Epithelial cell of prostate (primary cell): ENCODE results near the gene HIVEP1.
"Not testable (repeated sequence)": the region's sequence is repeated elsewhere in the genome, so short reads cannot be mapped to it uniquely, and the experiment has no call there.

Experiments
- DNase-seq: peaks from one replicate; pipeline ENCODE4 v3.0.0-alpha.2; 2011; ENCODE audit warnings: low read depth, low spot score
- H3K27ac ChIP-seq: fragments of 450-650 bp; 2 replicates; pipeline ENCODE4 v1.5.1; 2017; ENCODE audit warnings: mild to moderate bottlenecking

Gene HIVEP1

DNA sequence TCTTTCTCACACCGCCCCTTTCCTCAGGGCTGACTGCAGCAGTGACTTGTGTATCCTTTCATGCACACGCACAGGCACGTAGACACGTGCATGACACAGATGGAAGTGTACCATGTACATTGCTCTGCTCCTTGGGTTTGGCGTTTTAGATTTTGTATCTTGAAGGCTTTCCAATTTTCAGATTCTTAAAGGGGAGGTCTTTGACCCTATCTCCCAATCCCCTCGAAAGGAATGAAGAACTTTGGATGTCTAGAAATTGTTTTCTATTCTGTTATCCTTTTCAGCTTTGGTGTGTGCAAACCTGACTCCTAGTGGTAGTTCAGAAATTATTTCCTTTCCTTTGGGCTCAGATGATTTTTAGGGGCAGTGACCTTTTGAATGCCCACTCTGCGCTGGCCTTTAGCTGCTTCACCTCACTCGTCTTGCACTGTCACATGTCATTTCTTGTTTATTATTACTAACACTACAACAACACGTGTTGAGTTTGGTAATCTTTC is 63.0 kb downstream of the HIVEP1 start:
- DNase-seq, result peak; percentile 12
- no peak overlapping the region for H3K27ac ChIP-seq

GRCh38 chr6:12077021-12077710 is 65.1 kb downstream of the HIVEP1 start:
- DNase-seq, result no peak
- H3K27ac ChIP-seq, result no peak overlapping the region

GRCh38 chr6:12078014-12078413 is 65.9 kb downstream of the HIVEP1 start:
- DNase-seq, result no peak
- no peak overlapping the region for H3K27ac ChIP-seq

DNA sequence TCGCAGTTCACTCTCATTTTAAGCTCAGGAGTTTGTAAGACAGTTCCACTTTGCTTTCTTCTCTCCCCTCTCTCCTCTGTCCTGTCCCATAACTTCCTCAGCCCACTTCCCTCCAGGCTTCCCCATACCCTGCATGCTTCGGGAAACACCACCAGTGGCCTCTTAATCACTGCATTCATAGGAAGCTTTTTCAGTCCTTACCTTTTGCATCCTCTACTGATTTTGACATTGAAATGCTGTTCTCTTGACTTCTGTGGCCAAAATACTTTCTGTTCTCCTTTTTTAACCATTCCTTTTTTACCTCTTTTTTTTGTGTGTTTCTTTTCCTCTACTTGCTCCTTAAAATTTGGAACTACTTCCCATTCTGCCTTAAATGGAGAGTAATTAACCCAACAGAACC is 69.7 kb downstream of the HIVEP1 start:
- DNase-seq, result no peak
- no peak overlapping the region for H3K27ac ChIP-seq

DNA sequence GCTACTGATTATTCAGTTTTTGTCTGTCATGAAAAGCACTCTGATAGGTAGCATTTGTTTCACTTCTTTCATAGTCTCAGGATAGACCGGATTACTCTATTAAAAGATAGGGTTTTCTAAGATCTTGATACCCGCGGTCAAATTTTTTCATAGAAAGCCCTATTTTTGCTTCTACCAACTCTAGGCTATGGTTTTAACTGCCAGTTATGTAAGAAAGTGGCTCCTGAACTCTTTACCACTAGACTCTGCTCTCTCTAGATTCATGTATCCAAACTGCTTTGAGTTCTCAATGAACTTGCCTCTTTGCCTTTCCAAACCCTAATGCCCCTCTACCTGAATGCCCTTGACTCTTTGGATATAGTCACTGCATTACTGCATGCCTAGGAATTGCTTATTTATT is 70.3 kb downstream of the HIVEP1 start:
- no peak overlapping the region for H3K27ac ChIP-seq
- no peak for DNase-seq

DNA sequence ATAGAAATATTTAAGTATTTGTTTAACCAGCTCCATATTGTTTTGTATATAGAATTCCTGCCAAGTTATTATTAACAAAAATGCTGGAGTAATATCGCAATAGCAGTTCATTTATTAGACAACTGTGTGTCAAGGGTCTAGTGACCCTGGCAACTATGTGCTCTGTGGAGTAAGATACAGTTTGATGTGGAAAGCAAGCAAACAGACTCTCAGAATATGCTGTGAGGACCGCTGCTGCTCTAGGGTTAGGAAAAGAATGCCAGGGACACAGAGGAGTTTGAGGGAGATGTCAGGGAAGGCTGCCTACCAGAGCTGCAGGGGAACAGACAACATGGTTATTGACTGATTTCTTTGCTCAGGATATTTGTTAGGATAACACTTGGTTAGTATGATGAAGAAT is 71.2 kb downstream of the HIVEP1 start:
- DNase-seq, result no peak
- H3K27ac ChIP-seq, result no peak overlapping the region

DNA sequence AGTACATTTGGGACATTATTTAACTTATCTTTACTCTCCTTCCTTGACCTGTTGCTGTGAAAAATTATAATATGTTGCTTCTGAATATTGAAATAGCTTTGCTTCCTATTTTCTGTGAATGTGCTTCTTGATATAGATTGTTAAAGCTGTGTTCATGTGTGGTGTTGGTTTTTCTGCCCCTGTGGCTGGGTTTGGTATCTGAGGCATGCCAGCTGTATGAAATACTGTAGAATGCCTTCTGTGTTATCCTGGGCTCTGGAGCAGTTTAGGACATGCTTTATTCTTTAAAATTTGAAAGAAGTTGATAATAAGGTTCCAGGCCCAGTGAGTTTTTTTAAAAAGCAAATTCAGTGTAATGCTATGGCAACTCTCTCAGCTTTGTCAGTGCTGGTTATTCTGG is 71.7 kb downstream of the HIVEP1 start:
- no peak for DNase-seq
- no peak overlapping the region for H3K27ac ChIP-seq

DNA sequence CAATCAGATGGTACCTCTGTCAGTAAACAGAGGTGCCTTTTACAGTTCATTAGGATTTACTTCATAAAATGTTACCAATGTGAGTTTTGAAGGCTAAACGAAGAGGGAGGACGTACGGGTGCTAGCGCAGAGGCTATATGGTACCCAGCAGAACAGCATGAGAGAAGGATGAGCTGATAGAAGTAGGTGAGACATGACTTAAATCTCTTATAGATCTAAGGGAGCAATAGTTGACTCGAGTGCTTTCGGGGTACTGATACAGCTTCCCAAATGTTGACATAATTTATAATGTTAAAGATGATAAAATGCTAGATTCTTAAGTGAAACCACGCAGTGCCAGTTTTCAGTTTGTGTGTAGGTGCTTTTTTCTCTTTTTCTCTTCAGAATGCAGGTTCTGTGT is 72.6 kb downstream of the HIVEP1 start:
- H3K27ac ChIP-seq, result no peak overlapping the region
- no peak for DNase-seq

DNA sequence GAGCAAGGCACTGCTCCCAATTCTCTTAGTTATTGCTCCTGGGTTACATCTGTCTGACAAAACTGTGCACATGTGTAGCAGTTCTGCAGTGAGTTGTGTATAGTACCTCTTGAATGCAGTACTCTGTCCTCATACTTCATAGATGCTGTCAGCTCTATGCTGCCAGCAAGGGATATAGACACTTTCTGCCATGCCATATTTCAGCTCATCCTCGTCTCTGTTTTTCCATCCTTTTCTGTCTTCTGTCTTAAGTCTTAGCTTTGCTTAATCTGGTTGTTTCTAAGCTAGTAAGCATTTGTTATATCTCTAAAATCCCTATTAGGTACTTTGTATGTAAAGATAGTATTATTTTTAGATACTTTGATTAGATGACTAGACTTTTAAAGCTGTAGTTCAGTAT is 76.4 kb downstream of the HIVEP1 start:
- DNase-seq, result no peak
- no peak overlapping the region for H3K27ac ChIP-seq

DNA sequence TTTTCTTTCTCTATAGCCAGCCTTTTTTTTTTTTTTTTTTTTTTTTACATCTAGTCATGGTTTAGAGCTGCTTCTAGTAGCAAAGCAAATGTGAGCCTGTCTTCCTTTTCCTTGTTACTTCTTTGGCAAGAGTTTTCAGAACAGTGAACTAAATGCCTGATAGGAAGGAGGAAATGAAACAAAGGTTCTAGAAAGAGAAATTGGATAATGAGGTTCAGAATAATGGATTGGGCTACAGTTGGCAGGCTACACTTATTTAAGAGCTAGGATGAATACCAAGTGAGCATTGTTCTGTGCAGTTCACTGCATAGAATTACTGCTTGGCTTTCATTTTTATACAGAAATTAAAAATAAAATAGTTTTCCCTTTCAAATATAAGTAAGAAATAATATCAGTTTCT is 78.6 kb downstream of the HIVEP1 start:
- no peak overlapping the region for H3K27ac ChIP-seq
- DNase-seq, result no peak

- no peak overlapping the region for H3K27ac ChIP-seq
- DNase-seq, result no peak
These were observed 80.7 kb downstream of the HIVEP1 start for GRCh38 chr6:12092762-12093161.

- DNase-seq, result no peak
- no peak overlapping the region for H3K27ac ChIP-seq
These were observed 82.6 kb downstream of the HIVEP1 start for GRCh38 chr6:12094689-12095088.

DNA sequence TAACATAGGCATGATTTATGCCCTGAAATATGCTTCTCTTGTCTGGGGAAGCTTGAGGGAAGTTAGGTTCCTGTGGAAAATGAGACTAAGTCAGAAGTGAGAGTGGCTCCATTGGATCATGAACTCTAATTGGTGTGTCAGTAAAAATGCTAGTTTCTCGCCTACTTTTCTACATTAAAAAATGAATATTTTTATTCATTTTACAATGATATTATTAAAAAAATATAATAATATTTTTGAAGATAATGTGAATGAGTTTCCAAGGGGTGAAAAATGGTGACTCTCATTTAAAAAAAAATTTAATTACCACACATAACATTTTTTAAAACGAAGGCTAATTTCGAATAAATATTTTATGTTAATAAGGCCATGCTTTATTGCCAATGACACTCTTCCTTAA is 84.2 kb downstream of the HIVEP1 start:
- no peak overlapping the region for H3K27ac ChIP-seq
- DNase-seq, result no peak

- no peak overlapping the region for H3K27ac ChIP-seq
- no peak for DNase-seq
These were observed 85.7 kb downstream of the HIVEP1 start for GRCh38 chr6:12097791-12098190.

DNA sequence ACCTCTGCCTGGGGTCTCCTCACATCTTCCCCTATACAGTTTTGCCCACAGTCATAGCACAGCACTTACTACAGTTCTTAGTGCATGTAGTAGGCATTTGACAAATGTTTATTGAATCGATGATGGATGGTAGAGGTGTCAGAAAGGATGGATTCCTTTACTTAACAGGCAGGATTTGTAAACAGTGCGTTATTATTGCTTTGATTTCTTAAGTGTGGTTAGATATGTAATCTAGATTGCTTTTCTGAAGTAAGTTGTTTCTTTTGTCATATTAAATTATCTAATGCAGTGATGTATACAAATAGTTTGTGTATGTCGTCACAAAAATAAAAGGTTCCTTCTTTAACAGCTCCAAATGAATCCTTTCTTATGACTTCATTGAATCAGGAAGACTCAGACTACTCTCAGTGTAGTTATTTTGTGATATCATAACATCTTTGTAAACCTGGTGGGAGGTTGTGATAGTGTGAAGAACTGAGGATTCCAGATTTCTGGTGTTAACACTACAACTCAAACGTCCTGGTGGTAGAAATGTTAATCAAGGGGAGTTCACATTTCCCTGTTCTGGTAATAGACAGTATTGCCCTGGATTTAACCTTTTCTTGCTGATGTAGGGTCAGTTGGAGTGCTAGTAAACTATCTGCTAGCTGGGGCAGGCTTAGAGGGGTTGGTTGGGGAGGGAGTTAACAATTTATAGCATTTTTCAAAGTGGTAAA is 87.7 kb downstream of the HIVEP1 start:
- no peak for DNase-seq
- no peak overlapping the region for H3K27ac ChIP-seq

DNA sequence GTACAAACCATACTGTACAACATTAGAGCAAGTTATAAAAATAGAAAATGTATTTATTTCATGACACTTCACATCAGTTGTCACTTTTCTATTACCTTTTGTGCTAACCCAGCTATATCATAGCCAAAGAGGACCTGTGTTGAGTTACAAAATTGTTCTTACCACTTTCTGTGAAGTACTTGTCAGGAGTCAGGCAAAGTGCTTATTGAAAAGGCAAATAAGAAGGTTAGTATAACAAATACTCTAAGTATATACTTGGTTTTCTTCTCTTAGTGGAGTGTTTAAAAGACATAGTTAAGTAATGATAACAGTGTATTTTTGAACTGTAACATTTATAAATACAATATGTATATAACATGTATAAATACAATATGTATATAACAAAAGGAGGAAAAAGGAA is 88.9 kb downstream of the HIVEP1 start:
- H3K27ac ChIP-seq, result no peak overlapping the region

GRCh38 chr6:12101653-12102312 is 89.7 kb downstream of the HIVEP1 start:
- no peak for DNase-seq
- no peak overlapping the region for H3K27ac ChIP-seq

More for the DNA sequence above, 88.9 kb downstream of the HIVEP1 start:
- DNase-seq, result no peak

DNA sequence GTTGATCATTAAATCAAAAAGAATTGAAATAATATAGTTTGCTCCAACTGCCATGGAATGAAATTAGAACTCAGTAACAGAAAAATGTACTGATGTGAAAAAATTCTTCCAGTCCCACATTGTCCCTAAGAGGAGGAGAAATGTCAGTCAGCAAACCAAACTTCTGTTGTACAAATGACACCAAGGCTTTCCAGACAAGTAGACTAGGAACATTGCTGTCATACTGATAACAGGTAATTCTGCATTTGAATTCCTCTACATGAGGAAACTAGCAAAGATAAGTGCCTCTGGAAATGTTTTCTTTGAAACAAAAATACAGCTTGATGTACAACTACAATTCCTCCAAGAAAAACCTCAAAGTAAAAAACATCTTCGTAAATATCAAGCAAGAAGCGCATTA is 90.2 kb downstream of the HIVEP1 start:
- no peak overlapping the region for H3K27ac ChIP-seq
- no peak for DNase-seq

DNA sequence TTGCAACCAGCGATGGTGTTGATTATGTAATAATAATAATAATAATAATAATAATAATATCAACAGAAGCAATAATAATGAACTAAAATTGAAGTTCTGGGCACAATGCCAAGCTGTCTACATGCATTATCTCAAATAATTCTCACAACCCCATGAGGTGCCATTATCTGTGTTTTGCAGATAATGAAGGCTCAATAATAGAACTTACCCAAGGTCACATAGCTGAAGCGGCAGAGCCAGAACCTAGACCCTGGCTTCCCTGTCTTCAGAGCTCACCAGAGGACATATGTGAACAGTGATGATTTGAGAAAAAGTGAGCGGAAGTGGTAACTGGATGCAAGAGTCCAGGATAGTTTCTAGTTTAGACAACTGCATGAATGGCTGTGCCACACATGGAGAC is 91.0 kb downstream of the HIVEP1 start:
- H3K27ac ChIP-seq, result no peak overlapping the region
- DNase-seq, result no peak

DNA sequence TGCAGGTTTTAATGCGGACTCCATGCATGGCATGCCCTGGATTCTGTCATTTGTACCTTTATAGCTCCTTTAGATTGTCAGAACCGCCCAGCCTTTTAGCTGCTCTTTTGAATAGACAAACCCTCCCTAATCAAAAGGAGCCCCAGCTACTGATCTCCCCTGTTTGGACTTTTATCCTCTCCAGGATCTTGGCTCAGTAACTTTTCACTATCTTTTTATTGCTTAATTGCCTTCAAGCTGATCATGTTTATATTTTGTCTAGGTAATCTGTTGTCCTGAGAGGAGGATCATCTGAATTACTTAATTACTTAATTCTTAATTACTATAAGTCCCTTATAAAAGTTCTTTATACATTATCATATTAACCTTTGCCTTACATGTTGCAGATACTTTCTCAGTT is 93.2 kb downstream of the HIVEP1 start:
- no peak for DNase-seq
- no peak overlapping the region for H3K27ac ChIP-seq

GRCh38 chr6:12108376-12108775 is 96.3 kb downstream of the HIVEP1 start:
- not testable (repeated sequence) for DNase-seq, H3K27ac ChIP-seq
